Measurements from ENCODE around the gene PELI1.

- no peak for TF ChIP-seq CTCF (IDR thresholded peaks at IDR 0.05; ENCODE audit: poor library complexity, severe bottlenecking)
- TF ChIP-seq RAD21 (conservative IDR thresholded peaks at IDR 0.05) = no peak
- no peak for TF ChIP-seq EP300 (conservative IDR thresholded peaks at IDR 0.05; ENCODE audit: poor library complexity, severe bottlenecking)
Observed at GRCh38 chr2:64142741-64143168, 1.5 kb downstream of the PELI1 start.

Data from neural cell (in vitro differentiated cells).